ENCODE measurements around the gene MACROD1.

Gene MACROD1

GRCh38 chr11:64031001-64031400, 134.9 kb downstream of the MACROD1 start:
- H3K4me3 ChIP-seq (ENCODE audit: insufficient read depth, low read length, poor library complexity, severe bottlenecking) = no peak overlapping the region

GRCh38 chr11:64029773-64030172, 136.1 kb downstream of the MACROD1 start:
- Histone ChIP-seq H2AFZ (ENCODE audit: low read depth, low read length, severe bottlenecking) (no peak overlapping the region), H3K4me3 (ENCODE audit: insufficient read depth, low read length, poor library complexity, severe bottlenecking) (no peak overlapping the region), H3K9ac (ENCODE audit: low read length) (no peak overlapping the region), H3K27me3 (ENCODE audit: low read length) (no peaks in the 10 kb centered on the region), H4K20me1 (ENCODE audit: low read depth, low read length) (no peaks in the 10 kb centered on the region), H3K9me2 (replicated peaks; ENCODE audit: insufficient read depth, low read length) (no peaks in the 10 kb centered on the region), H3K36me3 (ENCODE audit: low read length) (no peaks in the 10 kb centered on the region), H3F3A (ENCODE audit: insufficient read depth) (no peaks in the 10 kb centered on the region), H3K4me2 (ENCODE audit: low read depth, low read length, poor library complexity, severe bottlenecking) (no peak overlapping the region), H3K9me3 (ENCODE audit: insufficient read depth, low read length) (no peaks in the 10 kb centered on the region), H3K79me2 (ENCODE audit: insufficient read depth, low read length) (no peaks in the 10 kb centered on the region), H3K27ac (ENCODE audit: low read depth, low read length) (no peak overlapping the region)
- TF ChIP-seq CTCF (IDR thresholded peaks at IDR 0.05; ENCODE audit: insufficient read depth, low read length, poor library complexity, severe bottlenecking) (no peak), EZH2phosphoT487 (conservative IDR thresholded peaks at IDR 0.05; ENCODE audit: low read length) (no peak)

More at GRCh38 chr11:64031001-64031400, 134.9 kb downstream of the MACROD1 start:
- H3K36me3 ChIP-seq (ENCODE audit: low read length) = no peaks in the 10 kb centered on the region
- no peak overlapping the region for H3K27ac ChIP-seq (ENCODE audit: low read depth, low read length)
- no peaks in the 10 kb centered on the region for H3F3A ChIP-seq (ENCODE audit: insufficient read depth)
- H3K27me3 ChIP-seq (ENCODE audit: low read length) = no peaks in the 10 kb centered on the region
- no peaks in the 10 kb centered on the region for H3K9me2 ChIP-seq (replicated peaks; ENCODE audit: insufficient read depth, low read length)
- H3K4me2 ChIP-seq (ENCODE audit: low read depth, low read length, poor library complexity, severe bottlenecking) = no peak overlapping the region
- no peak overlapping the region for H3K9ac ChIP-seq (ENCODE audit: low read length)
- TF ChIP-seq CTCF (IDR thresholded peaks at IDR 0.05; ENCODE audit: insufficient read depth, low read length, poor library complexity, severe bottlenecking) = no peak
- no peak for TF ChIP-seq EZH2phosphoT487 (conservative IDR thresholded peaks at IDR 0.05; ENCODE audit: low read length)
- H3K9me3 ChIP-seq (ENCODE audit: insufficient read depth, low read length) = no peaks in the 10 kb centered on the region
- H4K20me1 ChIP-seq (ENCODE audit: low read depth, low read length) = no peaks in the 10 kb centered on the region
- H3K79me2 ChIP-seq (ENCODE audit: insufficient read depth, low read length) = no peaks in the 10 kb centered on the region
- H2AFZ ChIP-seq (ENCODE audit: low read depth, low read length, severe bottlenecking) = no peak overlapping the region

DNA sequence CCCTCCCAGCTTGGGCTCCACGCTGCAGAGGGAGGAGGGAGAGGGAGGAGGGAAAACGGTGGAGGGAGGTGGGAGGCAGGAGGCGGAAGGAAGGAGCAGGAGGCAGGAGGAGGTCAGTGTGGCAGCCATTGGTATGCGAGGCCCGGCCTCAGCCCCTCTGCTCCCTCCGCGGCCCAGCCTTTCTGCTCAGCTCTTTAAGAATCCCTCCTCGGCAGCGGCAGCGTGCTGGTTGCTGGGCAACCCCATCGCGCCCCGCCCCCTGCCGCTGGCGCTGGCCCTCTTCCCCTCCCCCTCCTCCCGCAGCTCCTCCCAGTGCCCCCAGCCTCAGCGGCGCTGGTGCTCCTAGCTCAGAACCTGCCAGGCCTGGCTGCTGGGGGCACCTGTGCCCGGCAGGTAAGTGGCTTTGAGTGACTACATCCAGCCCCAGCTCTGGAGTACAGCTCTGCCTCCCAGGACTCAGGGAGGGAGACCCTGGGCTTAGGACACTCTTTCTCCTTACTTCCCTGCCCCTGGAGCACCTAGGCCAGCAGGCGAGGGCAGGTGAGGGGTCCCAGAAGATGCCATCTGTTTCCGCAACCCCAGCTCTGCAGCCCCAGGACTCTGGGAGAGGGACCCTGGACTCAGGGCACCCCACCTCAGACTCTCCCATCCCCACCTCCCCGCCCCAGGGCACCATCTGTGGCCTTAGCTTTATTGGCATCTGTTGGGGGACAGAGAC, 137.4 kb downstream of the MACROD1 start:
- TF ChIP-seq CTCF (IDR thresholded peaks at IDR 0.05; ENCODE audit: insufficient read depth, low read length, poor library complexity, severe bottlenecking) (no peak), EZH2phosphoT487 (conservative IDR thresholded peaks at IDR 0.05; ENCODE audit: low read length) (no peak)
- Histone ChIP-seq H3K4me2 (ENCODE audit: low read depth, low read length, poor library complexity, severe bottlenecking) (no peak overlapping the region), H3K27ac (ENCODE audit: low read depth, low read length) (no peak overlapping the region), H3F3A (ENCODE audit: insufficient read depth) (no peaks in the 10 kb centered on the region), H2AFZ (ENCODE audit: low read depth, low read length, severe bottlenecking) (no peak overlapping the region), H3K4me3 (ENCODE audit: insufficient read depth, low read length, poor library complexity, severe bottlenecking) (no peak overlapping the region), H3K36me3 (ENCODE audit: low read length) (no peaks in the 10 kb centered on the region), H3K79me2 (ENCODE audit: insufficient read depth, low read length) (no peaks in the 10 kb centered on the region), H3K9me3 (ENCODE audit: insufficient read depth, low read length) (no peaks in the 10 kb centered on the region), H3K27me3 (ENCODE audit: low read length) (no peaks in the 10 kb centered on the region), H4K20me1 (ENCODE audit: low read depth, low read length) (no peaks in the 10 kb centered on the region), H3K9ac (ENCODE audit: low read length) (no peak overlapping the region), H3K9me2 (replicated peaks; ENCODE audit: insufficient read depth, low read length) (no peaks in the 10 kb centered on the region)
